ENCODE results near the gene OVOL2.

GRCh38 chr20:17998446-17998845 is 59.3 kb downstream of the OVOL2 start:
- no peak for TF ChIP-seq CTCF (IDR thresholded peaks at IDR 0.05)
- no peak for TF ChIP-seq POLR2A (IDR thresholded peaks at IDR 0.05)
